HG03066 (cell line): ENCODE results near the gene FIBP.

Source experiments
- ATAC-seq: cut with Tn5 transposase; IDR thresholded peaks from one replicate; pipeline ENCODE4 v1.9.1; 2021; ENCODE audit warnings: low read depth; ENCODE audit not compliant: unreplicated experiment

The FIBP gene

DNA sequence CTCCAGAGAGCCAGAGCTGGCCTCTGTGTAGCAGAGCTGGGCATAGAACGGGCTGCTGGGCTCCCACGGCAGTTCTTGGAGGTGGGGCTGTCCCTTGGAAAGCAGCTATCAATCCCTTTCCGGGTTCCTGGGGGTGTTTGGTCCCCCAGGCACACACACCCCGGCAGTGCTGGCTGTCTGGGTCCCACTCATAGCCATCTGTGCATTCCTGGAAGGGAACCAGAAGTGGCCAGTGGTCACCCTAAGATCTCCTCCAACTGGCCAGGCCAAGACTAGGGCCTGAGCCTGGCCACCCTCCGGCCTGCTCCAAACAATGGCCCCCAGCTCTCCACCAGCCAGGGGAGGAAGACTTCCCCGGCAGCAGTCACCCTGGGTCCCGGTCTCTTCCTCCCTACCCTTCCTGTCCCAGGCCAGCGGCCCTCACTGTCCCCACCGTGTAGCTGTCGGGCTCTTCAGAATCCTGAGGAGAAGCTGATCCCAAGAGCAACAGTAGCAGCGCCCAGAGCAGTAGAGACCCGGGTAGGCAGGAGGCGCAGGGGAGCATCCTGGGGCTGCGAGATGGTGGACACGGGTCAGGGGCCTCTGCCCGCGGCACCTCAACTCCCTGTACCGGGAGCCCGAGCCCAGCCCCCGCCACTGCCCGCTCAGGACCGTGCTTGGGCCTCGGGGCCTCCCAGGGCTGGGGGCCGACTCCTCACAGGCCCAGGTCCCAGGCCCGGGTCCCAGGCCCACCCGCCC is 16.3 kb downstream of the FIBP start:
- no peak for ATAC-seq

DNA sequence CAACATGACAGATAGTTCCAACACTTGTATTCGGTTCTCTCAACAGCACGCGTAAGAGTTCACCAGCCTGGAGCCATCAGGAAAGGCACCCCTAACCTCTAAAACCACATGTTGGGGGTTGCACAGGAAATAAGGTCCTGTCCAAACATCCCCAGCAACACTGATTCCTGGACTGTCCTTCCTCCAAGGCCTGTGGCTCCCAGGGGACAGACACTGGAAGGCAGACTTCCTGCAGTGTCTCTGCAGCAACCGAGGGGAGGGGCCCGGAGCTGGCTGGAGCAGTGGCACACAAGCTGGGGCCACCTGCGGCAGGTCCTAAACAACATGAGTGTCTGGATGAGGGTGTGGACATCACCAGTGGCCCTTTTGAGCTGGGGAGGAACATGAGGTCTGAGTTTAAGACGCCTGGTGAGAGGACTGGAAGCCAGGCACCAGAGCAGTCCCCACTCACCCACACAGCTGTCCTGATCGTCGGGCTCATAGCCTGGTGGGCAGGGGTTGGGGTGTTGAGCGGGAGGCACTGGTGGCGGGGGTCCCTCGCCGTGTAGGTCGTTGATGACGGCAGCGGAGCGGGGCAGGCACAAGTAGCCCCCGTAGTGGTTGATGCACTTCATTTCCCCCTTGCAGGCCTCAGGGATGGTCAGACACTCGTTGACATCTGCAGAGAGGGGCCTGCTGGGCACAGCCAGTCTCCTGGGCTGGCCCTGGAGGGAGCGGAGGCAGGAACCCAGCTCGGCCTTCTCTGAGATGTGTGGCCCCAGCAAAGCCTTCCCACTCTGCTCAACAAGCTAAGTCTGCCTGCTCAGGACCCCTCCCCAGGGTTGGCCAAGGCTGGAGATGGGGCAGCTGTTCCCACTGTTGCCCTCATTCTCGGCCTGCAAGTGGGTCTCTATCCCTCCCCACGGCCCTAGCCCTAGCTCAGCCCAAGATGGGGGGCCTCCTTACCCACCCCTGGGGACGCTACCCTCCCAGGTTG is 17.3 kb downstream of the FIBP start:
- no peak for ATAC-seq

DNA sequence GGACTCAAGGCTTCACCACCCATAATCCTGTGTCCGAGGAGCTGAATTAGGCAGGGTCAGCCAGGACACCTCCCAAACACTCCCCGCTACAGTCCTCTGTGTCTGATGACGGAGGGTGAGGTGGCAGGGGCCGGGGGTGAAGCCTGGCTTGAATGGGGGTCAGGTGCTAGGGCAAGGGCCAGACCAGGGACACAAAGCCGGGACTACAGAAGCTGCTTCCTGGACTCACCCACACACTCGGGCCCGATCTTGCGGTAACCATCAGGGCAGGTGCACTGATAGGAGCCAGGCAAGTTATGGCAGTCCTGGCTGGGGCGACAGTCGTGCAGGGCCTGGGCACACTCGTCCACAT is 18.0 kb downstream of the FIBP start:
- ATAC-seq: no peak

DNA sequence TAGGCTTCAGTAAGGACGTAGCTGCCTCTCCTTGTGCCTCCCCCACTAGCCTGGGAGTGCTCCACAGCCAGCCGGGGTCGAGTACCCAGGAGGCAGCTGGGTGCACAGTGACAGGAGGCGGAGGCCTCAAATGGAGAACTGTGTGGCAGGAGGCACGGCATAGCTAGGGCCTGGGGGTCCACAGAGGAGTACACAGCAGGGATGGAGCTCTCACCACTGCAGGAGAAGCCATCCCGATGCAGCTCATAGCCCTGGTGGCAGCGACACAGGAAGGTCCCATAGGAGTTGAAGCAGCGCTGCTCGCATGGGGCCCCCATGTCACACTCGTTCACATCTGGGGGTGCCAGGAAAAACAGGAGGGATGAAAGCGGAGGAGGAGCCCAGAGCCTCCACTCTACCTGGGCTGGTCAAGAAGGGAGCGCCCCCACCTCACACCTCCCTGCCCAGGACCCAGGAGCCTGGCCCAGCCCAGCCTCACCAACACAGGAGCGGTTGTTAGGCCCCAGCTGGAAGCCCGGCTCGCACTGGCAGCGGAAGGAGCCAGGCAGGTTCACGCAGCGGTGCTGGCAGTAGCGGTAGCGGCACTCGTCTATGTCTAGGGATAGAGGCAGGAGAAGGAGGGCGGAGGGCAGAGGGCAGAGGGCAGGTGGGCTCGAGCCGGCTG is 18.5 kb downstream of the FIBP start:
- ATAC-seq: no peak

DNA sequence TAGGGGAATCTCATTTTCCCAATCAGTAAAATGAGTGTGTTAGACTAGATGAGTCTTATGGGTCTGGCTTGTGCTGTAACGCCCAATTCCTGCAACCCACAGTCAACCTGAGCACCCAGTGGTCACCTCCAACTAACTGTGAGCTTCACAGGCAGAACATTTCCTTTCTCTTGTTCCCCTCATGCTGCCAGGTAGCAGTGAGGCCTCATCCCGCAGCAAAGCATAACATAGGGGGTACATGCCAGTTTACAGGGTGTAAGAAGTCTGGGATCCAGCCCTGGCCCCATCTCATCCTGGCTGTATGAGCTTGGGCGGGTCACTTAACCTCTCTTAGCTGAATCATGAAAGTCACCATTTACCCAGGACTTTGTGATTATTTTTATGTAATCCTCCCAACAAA is 19.4 kb downstream of the FIBP start:
- ATAC-seq: no peak

DNA sequence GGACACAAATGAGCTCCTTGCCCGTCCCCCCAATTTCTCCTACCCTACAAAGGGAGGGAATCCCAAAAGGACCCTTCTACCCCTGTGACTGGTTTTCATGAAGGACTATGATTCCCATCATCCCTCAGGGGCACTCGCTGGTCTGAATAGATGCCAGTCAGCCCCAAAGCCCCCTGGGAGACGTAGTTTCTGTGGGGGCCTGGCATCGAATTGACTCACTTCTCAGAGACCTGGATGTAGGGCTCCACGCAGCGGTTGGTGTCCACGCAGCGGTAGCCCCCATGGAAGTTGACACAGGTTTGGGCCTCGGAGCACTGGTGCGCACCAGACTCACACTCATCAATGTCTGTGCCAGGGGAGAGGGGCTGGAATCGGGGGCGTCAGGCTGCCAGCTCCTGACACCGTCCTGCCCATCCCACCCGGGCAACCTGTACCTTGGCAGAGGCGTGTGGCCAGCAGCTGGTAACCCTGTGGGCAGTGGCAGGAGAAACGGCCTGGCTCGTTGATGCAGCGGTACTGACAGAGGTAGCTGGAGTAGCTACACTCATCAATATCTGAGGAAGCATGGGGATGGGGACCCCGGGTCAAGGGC is 20.1 kb downstream of the FIBP start:
- ATAC-seq: no peak

DNA sequence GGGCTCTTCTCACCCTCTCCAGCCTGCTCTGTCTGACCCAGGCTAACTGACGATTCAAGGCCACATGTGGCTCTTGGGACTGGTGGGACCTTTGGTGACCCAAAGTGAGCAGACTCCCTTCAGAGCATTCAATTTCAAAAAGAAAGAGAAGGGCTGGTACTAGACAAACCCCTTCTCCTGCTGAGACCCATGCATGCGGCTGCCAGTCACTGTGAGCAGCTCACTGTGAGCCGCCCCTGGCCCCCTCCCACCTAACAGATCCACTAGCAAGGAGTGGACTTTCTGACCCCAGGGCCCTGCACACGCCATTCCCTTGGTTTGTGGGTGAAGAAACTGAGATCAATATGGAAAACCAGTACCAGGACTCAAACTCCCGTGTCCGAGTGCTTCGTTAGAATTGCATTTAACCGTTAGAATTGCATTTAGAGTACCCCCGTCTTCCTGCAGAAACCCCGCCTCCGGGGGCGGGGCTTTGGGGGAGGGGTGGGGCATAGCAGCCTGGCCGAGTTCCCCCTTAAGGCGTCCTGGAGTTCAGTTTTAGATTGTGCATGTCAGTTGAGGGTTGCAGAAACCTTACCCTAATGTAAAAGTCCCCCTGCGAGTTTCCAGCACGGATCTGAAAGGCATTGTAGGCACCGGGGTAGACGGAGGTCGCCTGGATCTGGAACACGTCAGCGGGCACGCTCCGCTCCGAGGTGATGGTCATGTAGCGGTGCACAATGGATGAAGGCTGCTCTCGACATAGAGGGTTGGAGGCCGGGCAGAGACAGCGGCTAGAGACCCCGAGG is 20.8 kb downstream of the FIBP start:
- no peak for ATAC-seq

DNA sequence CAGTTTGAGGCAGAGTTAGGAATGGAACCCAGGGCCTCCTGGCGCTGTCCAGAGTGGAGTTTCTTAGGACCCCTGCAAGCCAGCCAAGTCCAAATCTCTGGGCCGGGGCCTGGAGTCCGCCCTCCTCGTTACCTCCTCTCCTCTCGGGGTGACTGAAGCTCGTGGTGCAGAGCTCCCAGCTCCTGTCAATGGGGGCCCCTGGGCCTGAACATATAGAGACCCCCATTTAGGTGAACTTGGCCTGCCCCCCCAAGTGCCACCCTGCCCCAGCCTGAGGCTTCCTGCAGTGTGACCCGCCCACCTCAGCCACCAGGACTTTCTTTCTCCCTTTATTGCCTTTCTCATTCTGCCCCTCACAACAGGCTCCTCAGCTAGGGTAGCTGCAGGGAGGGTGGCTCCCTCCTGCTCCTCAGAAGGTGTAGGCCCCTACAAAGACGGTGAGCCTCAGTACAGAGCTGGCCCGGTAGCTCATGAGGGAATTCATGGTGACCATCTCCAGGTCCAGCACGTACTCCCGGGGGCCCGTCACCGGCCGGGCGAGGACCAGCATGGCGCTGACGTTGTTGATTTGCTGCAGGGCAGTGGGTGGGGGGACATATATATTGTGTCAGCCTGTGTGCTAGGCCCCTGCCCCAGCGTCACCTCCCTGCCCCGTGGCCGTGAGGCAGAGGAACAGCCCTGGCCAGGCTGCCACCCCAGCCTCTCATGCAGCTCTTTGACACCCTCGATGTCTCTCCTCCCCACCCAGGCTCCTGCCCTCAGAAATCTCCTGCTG is 21.6 kb downstream of the FIBP start:
- no peak for ATAC-seq

DNA sequence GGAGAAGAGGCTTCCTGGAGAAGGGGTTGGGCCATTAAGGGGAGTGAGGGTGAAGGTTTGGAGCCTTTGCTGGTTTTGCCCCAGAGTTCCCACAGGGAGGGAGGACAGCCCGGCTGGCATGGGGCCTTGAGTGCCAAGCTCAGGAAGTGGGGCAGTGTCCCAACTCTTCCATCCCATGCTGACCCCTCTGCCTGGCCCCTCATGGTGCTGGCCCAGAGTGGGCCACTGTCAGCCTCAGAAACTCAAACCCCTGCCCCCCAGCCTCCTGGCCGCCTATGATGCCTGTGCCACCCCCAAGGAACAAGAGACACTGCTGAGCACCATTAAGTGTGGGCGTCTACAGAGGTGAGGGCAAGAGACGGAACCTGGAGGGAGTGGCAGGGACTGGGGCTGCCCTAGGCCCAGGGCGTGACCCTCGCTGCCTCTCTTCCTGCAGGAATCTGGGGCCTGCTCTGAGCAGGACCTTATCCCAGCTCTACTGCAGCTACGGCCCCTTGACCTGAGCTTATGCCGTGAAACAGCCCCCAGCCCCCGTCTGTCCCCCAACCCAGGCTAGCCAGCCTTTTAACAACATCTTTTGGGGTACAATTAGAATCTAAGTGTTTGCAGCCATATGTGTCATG is 22.6 kb downstream of the FIBP start:
- no peak for ATAC-seq

DNA sequence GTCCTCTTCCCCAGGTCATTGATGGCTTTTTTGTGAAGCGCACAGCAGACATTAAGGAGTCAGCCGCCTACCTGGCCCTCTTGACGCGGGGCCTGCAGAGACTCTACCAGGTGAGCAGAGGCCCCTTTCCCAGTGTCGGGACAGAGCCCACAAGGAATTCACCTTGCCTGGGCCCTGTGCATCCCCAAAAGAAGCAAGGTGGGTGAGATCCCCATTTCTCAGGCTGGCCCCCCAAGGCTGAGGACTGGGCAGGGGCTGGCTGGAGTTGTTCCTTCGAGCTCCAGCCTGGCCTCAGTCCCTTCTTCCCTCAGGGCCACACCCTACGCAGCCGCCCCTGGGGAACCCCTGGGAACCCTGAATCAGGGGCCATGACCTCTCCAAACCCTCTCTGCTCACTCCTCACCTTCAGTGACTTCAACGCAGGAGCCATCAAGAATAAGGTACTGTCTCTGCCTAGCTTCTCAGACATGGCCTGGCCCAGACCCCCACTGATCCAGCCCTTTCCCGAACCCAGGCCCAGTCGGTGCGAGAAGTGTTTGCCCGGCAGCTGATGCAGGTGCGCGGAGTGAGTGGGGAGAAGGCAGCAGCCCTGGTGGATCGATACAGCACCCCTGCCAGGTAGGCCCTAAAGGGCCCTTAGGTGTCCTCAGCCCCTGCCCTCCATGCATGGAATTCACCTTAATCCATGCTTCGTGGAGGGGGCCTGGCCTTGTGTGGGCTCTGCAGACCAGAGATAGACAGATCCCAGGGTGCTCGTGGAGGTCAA is 23.4 kb downstream of the FIBP start:
- no peak for ATAC-seq

DNA sequence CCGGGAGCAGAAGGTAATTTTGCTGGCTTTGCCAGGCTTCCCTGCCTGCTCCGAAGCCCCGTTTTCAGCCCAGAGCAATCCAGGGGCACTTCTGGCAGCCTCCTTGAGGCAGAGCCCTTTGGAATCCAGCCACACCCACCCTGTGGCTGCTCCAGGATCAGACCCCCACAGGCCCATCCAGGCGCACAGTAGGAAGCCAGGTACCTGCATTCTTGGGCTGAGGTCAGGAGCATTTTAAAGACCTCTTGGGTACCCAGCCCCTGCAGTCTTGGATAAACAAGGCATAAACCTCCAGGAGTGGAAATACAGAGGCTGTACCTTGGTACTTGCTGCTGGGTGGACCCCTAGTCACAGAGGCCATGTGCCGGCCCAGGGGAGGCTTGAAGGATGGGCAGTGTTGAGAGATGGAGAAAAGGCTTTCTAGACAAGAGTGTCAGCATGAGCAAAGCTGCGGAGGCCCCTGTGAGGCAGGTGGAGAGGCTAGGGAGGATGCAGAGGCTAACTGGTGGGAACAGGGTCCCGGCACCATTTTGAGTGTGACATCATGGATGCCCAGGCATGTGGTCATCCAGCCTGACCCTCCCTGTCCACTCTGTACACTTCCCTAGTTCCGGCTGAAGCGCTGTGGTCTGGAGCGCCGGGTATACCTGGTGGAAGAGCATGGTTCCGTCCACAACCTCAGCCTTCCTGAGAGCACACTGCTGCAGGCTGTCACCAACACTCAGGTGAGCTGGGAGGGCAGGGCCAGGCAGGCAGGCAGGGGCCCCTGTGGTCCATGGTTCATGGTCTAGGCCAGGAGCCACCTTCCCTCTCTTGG is 24.2 kb downstream of the FIBP start:
- ATAC-seq: no peak

DNA sequence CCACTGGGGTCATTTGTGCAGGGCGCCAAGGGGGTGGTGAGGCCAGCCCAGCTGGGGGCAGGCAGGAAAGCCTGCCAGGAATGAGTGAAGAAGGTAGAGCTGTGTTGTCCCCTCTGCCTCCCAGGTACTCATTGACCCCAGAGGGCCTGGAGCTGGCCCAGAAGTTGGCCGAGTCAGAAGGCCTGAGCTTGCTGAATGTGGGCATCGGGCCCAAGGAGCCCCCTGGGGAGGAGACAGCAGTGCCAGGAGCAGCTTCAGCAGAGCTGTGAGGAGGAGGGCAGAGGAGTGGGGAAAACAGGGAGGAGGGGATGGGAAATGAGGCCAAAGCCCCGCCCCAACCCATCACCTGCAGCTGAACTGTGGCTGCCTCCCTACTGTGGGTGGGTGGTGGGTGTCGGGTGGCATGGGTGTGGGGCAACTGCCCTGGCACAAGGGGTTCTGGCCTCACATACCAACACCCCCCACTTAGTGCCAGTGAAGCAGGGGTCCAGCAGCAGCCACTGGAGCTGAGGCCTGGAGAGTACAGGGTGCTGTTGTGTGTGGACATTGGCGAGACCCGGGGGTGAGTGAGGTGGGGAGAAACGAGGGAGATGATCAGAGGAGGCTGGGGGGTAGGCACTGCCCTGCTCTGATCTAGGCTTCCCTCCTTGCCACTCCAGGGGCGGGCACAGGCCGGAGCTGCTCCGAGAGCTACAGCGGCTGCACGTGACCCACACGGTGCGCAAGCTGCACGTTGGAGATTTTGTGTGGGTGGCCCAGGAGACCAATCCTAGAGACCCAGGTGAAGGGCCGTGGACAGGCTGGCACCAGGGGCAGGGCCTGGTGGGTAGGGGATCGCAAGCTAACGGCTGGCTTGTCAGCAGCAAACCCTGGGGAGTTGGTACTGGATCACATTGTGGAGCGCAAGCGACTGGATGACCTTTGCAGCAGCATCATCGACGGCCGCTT is 25.1 kb downstream of the FIBP start:
- no peak for ATAC-seq

DNA sequence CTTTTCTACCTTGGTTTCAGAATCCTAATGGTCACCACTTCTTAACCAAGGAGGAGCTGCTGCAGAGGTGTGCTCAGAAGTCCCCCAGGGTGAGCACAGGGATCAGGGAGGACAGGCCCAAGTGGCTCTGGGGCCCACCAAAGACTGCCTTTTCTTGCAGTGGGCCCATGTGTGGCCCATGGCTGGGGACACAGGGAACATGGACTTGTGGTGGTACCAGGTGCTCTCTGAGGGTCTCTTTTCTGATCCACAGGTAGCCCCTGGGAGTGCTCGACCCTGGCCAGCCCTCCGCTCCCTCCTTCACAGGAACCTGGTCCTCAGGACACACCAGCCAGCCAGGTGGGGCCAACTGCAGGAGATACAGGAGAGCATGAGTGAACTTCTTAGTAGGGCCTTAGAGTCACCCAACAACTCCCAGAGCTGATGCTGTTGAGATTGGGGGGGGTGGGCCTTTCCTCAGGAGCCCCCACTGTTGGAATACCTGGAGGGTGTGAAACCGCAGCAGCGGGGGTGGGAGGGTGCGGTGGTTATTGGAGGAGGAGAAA is 26.0 kb downstream of the FIBP start:
- no peak for ATAC-seq

DNA sequence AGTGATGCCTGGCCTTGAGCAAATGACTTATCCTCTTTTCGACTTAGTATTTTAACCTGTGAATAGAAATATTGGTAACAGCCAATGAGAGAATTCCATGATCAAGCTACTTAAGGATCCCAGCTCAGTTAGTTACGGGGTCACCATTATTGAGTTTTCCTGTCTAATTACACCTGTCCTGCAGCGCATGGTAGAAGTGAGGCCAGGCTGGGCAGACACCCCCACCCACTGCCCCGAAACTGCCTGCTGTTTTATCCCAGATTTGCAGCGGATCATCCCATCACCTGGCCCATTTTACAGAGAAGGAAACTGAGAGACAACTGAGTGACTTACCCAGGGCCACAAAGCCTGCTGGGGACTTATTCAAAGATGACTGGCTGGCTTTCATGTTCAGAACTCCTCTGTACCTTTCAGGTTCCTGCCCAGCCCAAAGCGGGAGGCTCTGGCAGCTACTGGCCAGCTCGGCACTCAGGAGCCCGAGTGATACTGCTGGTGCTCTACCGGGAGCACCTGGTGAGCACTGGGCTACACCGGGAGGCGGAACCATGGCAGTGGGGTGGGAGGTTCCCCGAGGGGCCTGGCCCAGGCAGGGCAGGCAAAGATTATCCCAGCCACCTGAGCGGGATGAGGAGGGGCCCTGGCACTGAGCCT is 26.6 kb downstream of the FIBP start:
- no peak for ATAC-seq

DNA sequence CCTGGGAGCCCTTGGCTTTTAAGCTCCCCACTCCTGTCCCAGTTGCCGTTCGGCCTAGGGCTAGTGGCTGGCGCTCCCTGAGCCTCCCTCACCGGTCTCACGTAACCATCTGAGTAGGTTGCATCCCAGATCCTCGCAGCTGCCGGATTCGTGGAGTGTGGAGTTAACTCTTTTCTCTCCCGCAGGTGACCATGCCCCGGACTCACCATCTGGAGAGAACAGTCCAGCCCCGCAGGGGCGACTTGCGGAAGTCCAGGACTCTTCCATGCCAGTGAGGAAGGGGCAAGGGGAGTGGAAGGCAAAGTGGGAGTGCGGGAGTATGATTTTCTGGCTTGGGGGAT is 27.1 kb downstream of the FIBP start:
- ATAC-seq: no peak
